Mesenteric fat pad (tissue), 1 donor: Measurements from ENCODE around the gene SF3B4. TPM values are rescaled to one million over a fixed set of nuclear protein-coding genes. Genes with fewer than 3 reads are reported as not detected.
"Not testable (repeated sequence)": the region's sequence is repeated elsewhere in the genome, so short reads cannot be mapped to it uniquely, and the experiment has no call there.

Experiments used
- DNase-seq: peaks from one replicate; pipeline ENCODE4 v3.0.0-alpha.2; 2020; ENCODE audit warnings: low spot score
- long read RNA-seq: library from polyadenylated mRNA; unstranded; transcript quantifications from one replicate; pipeline ENCODE4 v2.0.0, GENCODE V29; 2020
- total RNA-seq: library from RNA; stranded (reverse); fragmentation: NEBNext Ultra II Directional; extraction: Animal tissue kit (Norgen Biotek cat#: 25700); gene quantifications from one replicate; pipeline ENCODE4 v1.2.1, GENCODE V29; 2021
- donor health status: DM: yes; HTN: yes; CAD: no.

Gene SF3B4
- 47.9 TPM for total RNA-seq
- long read RNA-seq, transcript SF3B4-201 (6 exons, 2,085 nt), result major isoform, 52 of 53 reads
- long read RNA-seq, partial matches to known transcripts, result 0 of 53 reads
- long read RNA-seq, other reads (novel, unspliced or antisense), result 1 of 53 reads

GRCh38 chr1:149927563-149928400 lies at the start of gene SF3B4:
Gene SF3B4, minus strand, starts transcription at chr1:149927803. Its CDS starts 44 bp downstream, at chr1:149927759.
- DNase-seq, result peak; percentile 98

- DNase-seq, result no peak
Measured at GRCh38 chr1:149977345-149977744, 49.7 kb upstream of the SF3B4 start.

- DNase-seq, result no peak
Measured at GRCh38 chr1:149972547-149972946, 44.9 kb upstream of the SF3B4 start.

GRCh38 chr1:149967646-149968045 lies 40.0 kb upstream of the SF3B4 start:
- no peak for DNase-seq

DNA sequence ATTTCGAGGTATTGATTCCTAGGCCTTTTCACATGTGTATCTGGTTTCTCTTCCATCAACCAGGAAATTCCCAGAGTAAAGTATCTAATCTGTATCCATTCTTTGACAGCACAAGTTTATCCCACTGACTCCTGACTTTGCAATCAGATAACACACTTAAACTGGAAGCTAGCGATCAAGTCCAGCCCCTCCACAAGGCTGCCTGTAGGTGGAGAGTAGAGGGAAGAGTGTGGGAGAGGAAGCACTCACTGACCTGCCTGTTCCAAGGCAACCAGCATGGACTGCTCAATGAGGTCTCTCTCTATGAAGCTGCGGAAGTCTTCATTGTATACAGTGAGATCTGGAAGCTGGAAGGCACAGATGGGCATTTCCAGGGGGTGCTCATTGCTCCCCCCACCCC lies 39.4 kb upstream of the SF3B4 start:
- DNase-seq, result no peak

- no peak for DNase-seq
Measured at GRCh38 chr1:149966405-149966804, 38.8 kb upstream of the SF3B4 start.

GRCh38 chr1:149965440-149965839 lies 37.8 kb upstream of the SF3B4 start:
- DNase-seq, result no peak

GRCh38 chr1:149963358-149963757 lies 35.8 kb upstream of the SF3B4 start:
- DNase-seq, result no peak

DNA sequence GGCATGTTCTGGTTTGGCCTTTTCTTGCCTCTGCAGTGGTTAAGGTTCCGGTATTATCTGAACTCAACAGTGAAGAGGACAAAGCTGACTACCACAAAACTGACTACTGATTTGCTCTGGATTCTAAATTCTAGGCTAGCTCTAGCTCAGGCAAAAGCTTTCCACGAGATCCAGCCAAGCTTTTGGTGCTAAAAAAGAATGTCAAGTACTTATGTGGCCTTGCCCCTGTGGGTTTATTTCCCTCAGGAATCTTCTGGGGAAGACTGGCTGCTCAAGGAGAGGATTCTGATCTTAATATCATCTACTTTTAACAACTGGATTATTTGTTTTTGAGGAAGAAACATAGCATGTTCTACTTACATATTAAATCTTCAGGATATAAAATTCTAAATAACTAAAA lies 35.1 kb upstream of the SF3B4 start:
- no peak for DNase-seq

DNA sequence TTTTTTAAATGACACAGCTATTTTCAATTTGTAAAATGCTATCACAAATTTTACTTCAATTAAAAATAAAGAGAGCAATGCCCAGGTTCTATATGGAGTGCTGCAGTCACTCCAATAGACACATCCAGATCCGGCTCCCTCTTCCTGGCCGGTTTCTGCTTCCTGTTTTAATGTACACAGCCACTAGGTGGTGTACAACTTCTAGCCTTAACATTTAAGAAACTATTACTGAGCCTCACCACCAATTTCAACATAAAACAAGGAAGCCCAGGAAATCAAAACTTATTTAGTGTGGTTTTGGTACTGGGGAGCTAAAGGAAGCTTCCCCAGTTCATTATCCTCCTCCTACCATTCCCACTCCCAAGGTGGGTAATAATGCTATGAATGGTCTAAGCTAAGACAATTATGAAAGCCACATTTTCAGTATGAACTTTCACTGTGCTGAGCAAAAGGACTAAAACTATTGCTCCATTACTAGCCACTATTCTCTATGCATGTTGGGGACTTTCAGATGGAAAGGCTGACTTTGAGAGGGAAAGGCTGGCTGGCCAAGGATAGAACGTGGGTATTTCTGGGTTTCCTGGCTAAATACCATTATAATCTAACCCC lies 34.5 kb upstream of the SF3B4 start:
- DNase-seq, result no peak

DNA sequence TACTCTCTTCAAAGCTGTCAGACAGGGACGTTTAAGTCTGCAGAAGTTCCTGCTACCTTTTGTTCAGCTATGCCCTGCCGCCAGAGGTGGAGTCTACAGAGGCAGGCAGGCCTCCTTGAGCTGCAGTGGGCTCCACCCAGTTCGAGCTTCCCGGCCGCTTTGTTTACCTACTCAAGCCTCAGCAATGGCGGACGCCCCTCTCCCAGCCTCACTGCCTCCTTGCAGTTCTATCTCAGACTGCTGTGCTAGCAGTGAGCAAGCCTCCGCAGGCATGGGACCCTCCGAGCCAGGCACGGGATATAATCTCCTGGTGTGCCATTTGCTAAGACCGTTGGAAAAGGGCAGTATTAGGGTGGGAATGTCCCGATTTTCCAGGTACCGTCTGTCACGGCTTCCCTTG lies 29.9 kb upstream of the SF3B4 start:
- not testable (repeated sequence) for DNase-seq

- DNase-seq, result no peak
Measured at GRCh38 chr1:149949911-149950310, 22.3 kb upstream of the SF3B4 start.

GRCh38 chr1:149945206-149945605 lies 17.6 kb upstream of the SF3B4 start:
- DNase-seq, result no peak

GRCh38 chr1:149942885-149943284 lies 15.3 kb upstream of the SF3B4 start:
- DNase-seq, result no peak

DNA sequence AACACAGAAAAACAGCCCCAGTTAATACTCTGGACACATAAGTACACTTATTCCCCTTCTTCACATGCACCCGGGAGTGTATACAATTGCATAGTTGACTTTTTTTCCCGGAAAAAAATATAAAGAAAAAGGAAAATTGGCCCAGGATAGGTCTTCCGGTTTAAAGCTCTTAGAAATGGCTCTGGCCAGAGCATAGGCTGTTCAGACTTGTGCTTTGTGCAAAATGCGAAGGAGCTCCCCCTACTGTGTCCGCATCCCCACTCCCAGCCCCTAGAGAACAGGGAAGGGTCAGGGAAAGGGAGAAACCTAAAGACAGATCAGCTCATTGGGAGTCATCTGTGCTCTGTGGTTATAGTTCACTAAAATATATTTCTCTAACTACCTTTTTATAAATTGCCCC lies 14.6 kb upstream of the SF3B4 start:
- no peak for DNase-seq

- DNase-seq, result no peak
Measured at GRCh38 chr1:149940427-149940826, 12.8 kb upstream of the SF3B4 start.

DNA sequence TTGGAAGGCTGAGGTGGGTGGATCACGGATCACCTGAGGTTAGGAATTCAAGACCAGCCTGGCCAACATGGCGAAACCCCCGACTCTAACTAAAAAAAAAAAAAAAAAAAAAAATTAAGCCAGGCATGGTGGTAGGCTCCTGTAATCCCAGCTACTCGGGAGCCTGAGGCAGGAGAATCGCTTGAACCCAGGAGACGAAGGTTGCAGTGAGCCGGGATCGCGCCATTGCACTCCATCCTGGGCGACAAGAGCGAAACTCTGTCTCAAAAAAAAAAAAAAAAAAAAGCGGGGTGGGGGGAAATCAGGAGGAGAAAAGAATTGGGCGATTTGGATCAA lies 11.0 kb upstream of the SF3B4 start:
- DNase-seq, result not testable (repeated sequence)

DNA sequence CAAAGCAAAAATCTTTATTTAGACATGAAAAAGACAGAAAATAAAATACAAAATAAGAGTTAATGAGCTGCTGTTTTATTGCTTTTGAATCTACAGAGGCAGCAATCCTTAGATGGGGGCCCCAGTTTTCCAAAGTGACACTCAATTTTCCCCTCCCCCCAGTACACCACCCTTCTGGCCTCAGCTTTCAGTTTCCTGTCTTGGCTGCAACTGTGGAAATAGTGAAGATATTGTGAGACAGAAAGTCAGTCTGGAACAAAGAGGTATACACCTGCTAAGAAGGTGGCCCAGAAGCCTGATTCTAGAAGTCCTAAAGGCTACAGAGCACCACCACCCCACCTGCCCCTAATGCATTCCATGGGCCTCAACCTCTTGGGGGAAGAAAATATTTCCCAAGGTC lies 10.2 kb upstream of the SF3B4 start:
- no peak for DNase-seq

DNA sequence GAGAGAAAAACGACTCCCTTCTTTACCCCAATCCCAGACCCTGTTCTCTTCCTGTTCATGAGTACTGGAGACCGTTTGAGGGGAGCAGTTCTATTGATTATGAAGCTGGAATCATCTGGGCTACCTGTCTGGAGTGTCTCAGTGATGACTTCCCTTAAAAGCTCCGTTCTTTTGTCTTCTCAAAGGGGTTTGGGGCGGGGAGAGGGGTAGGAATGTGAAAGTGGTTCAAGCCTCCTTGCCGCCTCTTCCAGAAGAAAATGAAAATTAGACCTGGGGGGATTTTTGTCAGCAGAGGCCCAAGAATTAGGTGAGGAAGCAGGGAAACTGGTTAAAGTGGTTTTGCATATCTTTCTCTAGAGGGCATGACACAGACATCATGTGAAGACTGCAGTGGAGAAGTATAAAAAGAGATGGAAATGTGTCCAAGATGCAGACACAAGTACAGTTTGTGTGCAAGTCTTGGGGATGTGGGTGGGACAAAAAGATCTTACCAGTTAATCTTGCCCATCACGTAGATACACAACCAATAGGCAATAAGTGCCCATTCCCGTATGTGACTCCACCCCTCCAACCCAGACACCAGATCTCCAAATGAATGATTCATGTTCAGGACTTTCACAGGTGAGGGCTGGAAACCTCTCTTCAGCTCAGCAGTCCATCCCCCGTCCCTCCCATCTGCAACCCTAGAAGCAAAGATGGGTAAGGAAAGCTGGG lies 9.5 kb upstream of the SF3B4 start:
- no peak for DNase-seq

GRCh38 chr1:149936170-149936991 lies 8.8 kb upstream of the SF3B4 start, which contains the start of gene MTMR11:
Gene MTMR11, minus strand, starts transcription at chr1:149936879. Its CDS starts 232 bp downstream, at chr1:149936647.
- DNase-seq, result no peak

DNA sequence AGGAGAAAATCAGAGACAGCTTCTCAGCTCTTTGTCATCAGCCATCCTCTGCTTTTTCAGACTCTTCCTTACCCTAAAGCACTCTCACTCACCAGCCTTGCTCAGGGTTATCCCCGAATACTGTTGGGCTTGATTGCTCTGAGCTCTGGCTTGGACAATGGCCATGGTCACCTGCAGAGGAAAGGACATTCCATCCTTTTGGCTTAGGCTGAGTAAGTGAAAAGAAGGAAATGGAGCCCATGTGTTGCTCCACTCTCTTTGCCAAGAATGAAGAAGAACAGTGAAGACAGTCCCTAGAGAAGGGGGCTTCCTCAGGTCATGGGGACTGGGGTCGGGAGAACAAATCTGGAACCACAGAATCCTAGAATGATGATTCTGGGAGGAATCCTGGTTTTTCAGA lies 6.8 kb upstream of the SF3B4 start:
- DNase-seq, result no peak
